H9 (cell line): ENCODE results near the gene MXRA7. TPM values are rescaled to one million over a fixed set of nuclear protein-coding genes. Genes with fewer than 3 reads are reported as not detected.

Experiments used
- DNase-seq: peaks from one replicate; pipeline ENCODE4 v3.0.0-alpha.2; 2017
- H2AFZ ChIP-seq: one replicate; pipeline ENCODE4 v1.6.1; 2013; ENCODE audit warnings: mild to moderate bottlenecking, low read length, control low read depth, moderate library complexity
- H2AK5ac ChIP-seq: 2 replicates; pipeline ENCODE4 v1.6.1; 2013; ENCODE audit warnings: low read length, control low read depth, mixed read lengths; ENCODE audit not compliant: insufficient read length
- H2BK120ac ChIP-seq: one replicate; pipeline ENCODE4 v1.6.1; 2013; ENCODE audit warnings: low read depth, mild to moderate bottlenecking, low read length, control low read depth, inconsistent platforms; ENCODE audit not compliant: poor library complexity, severe bottlenecking
- H2BK12ac ChIP-seq: 2 replicates; pipeline ENCODE4 v1.6.1; 2013; ENCODE audit warnings: low read length, control low read depth, mixed read lengths, low read depth; ENCODE audit not compliant: insufficient read length
- H2BK15ac ChIP-seq: 2 replicates; pipeline ENCODE4 v1.6.1; 2013; ENCODE audit warnings: low read depth, low read length, control low read depth
- H2BK20ac ChIP-seq: one replicate; pipeline ENCODE4 v1.6.1; 2013; ENCODE audit warnings: low read depth, mild to moderate bottlenecking, low read length, control low read depth, inconsistent platforms; ENCODE audit not compliant: poor library complexity, severe bottlenecking
- H2BK5ac ChIP-seq: 2 replicates; pipeline ENCODE4 v1.6.1; 2013; ENCODE audit warnings: low read length, control low read depth, mixed read lengths; ENCODE audit not compliant: insufficient read length
- H3K14ac ChIP-seq: 2 replicates; pipeline ENCODE4 v1.6.1; 2013; ENCODE audit warnings: low read length, control low read depth; ENCODE audit not compliant: insufficient read depth
- H3K18ac ChIP-seq: 2 replicates; pipeline ENCODE4 v1.6.1; 2013; ENCODE audit warnings: low read depth, mild to moderate bottlenecking, mixed read lengths, low read length, control low read depth; ENCODE audit not compliant: insufficient read length
- H3K23ac ChIP-seq: 2 replicates; pipeline ENCODE4 v1.6.1; 2013; ENCODE audit warnings: low read length, control low read depth, mixed read lengths, low read depth; ENCODE audit not compliant: insufficient read length
- H3K23me2 ChIP-seq: 2 replicates; pipeline ENCODE4 v1.6.1; 2013; ENCODE audit warnings: low read depth, mild to moderate bottlenecking, mixed read lengths, low read length, control low read depth; ENCODE audit not compliant: insufficient read length, poor library complexity, severe bottlenecking
- H3K27ac ChIP-seq: 2 replicates; pipeline ENCODE4 v1.5.1; 2013; ENCODE audit warnings: low read length, control low read depth, mixed read lengths, low read depth; ENCODE audit not compliant: insufficient read length
- H3K27me3 ChIP-seq: 2 replicates; pipeline ENCODE4 v1.6.1; 2013; ENCODE audit warnings: low read length, control low read depth, inconsistent platforms; ENCODE audit not compliant: insufficient read depth
- H3K4ac ChIP-seq: 2 replicates; pipeline ENCODE4 v1.6.1; 2013; ENCODE audit warnings: low read depth, mild to moderate bottlenecking, control low read depth, inconsistent platforms, low read length, moderate library complexity
- H3K4me1 ChIP-seq: 2 replicates; pipeline ENCODE4 v1.6.1; 2013; ENCODE audit warnings: low read length, control low read depth, inconsistent platforms; ENCODE audit not compliant: insufficient read depth
- H3K4me2 ChIP-seq: 2 replicates; pipeline ENCODE4 v1.6.1; 2013; ENCODE audit warnings: low read length, control low read depth, mixed read lengths; ENCODE audit not compliant: insufficient read length, insufficient read depth
- H3K56ac ChIP-seq: 2 replicates; pipeline ENCODE4 v1.6.1; 2013; ENCODE audit warnings: low read depth, mild to moderate bottlenecking, mixed read lengths, low read length, control low read depth; ENCODE audit not compliant: insufficient read length
- H3K79me1 ChIP-seq: 2 replicates; pipeline ENCODE4 v1.6.1; 2013; ENCODE audit warnings: low read depth, mild to moderate bottlenecking, moderate library complexity, low read length, control low read depth, inconsistent platforms; ENCODE audit not compliant: insufficient read depth, poor library complexity, severe bottlenecking
- H3K79me2 ChIP-seq: 2 replicates; pipeline ENCODE4 v1.6.1; 2013; ENCODE audit warnings: low read length, control low read depth, inconsistent platforms; ENCODE audit not compliant: insufficient read depth
- H3K9ac ChIP-seq: 2 replicates; pipeline ENCODE4 v1.6.1; 2013; ENCODE audit warnings: low read length, control low read depth, mixed read lengths; ENCODE audit not compliant: insufficient read length; ENCODE audit errors: extremely low read depth
- H3K9me3 ChIP-seq: one replicate; pipeline ENCODE4 v1.6.1; 2013; ENCODE audit warnings: low read depth, low read length, inconsistent platforms; ENCODE audit not compliant: control insufficient read depth
- H3T11ph ChIP-seq: one replicate; pipeline ENCODE4 v1.6.1; 2013; ENCODE audit warnings: mild to moderate bottlenecking, low read length, control low read depth, inconsistent platforms
- H4K20me1 ChIP-seq: one replicate; pipeline ENCODE4 v1.6.1; 2013; ENCODE audit not compliant: control insufficient read depth, insufficient read length, insufficient read depth
- H4K5ac ChIP-seq: 2 replicates; pipeline ENCODE4 v1.6.1; 2013; ENCODE audit warnings: low read depth, mild to moderate bottlenecking, mixed read lengths, low read length, control low read depth; ENCODE audit not compliant: insufficient read length
- H4K8ac ChIP-seq: replicated peaks from 2 replicates; pipeline ENCODE4 v1.6.1; 2013; ENCODE audit warnings: low read length, control low read depth, mixed read lengths, low read depth; ENCODE audit not compliant: insufficient read length
- H4K91ac ChIP-seq: 2 replicates; pipeline ENCODE4 v1.6.1; 2013; ENCODE audit warnings: low read depth, mild to moderate bottlenecking, moderate library complexity, mixed read lengths, low read length, control low read depth; ENCODE audit not compliant: insufficient read length
- H3K27ac Mint-ChIP-seq, 3 experiments: 2 replicates in 2 of 3; 3 replicates in 1 of 3; pipeline ENCODE4 v1.8.0; 2020 to 2021; ENCODE audit warnings: mixed read lengths in 3 of 3, mild to moderate bottlenecking in 1 of 3, moderate library complexity in 1 of 3
- H3K27me3 Mint-ChIP-seq: 2 replicates; pipeline ENCODE4 v1.8.0; 2021; ENCODE audit warnings: low read depth, mild to moderate bottlenecking, moderate library complexity, mixed read lengths
- H3K36me3 Mint-ChIP-seq, 3 experiments: 2 replicates in 2 of 3; 3 replicates in 1 of 3; pipeline ENCODE4 v1.8.0; 2020 to 2021; ENCODE audit warnings: low read depth in 3 of 3, mixed read lengths in 3 of 3; ENCODE audit not compliant: insufficient read depth in 1 of 3
- H3K4me1 Mint-ChIP-seq, 2 experiments: 2 replicates each; pipeline ENCODE4 v1.8.0; 2020; ENCODE audit warnings: mixed read lengths in 2 of 2
- H3K4me3 Mint-ChIP-seq, 2 experiments: 2 replicates in 1 of 2; 3 replicates in 1 of 2; pipeline ENCODE4 v1.8.0; 2020 to 2021; ENCODE audit warnings: mild to moderate bottlenecking in 2 of 2, mixed read lengths in 2 of 2, moderate library complexity in 1 of 2
- H3K9me3 Mint-ChIP-seq, 2 experiments: 2 replicates in 1 of 2; 3 replicates in 1 of 2; pipeline ENCODE4 v1.8.0; 2020; ENCODE audit warnings: mild to moderate bottlenecking in 2 of 2, mixed read lengths in 2 of 2, moderate library complexity in 1 of 2
- CTCF ChIP-seq: fragments of 200-600 bp; sonication (generic); conservative IDR thresholded peaks from 3 replicates; pipeline ENCODE4 v1.8.0; 2021; ENCODE audit warnings: antibody characterized with exemption, mild to moderate bottlenecking
- WGBS: extraction: QIAGEN DNeasy Blood & Tissue Kit; methylation state at CpG from one replicate; pipeline ENCODE4 v1.1.7; 2013; ENCODE audit warnings: missing lambda C conversion rate, low lambda C conversion rate, mixed read lengths; ENCODE audit not compliant: insufficient read length; ENCODE audit errors: extremely low coverage; 5-methylcytosine and 5-hydroxymethylcytosine counted together
- total RNA-seq: library from RNA; stranded (reverse); gene quantifications from 2 replicates; pipeline ENCODE4 v1.2.1, GENCODE V29; 2021

Gene MXRA7
- total RNA-seq, 1 experiment from 2014 or later, result 28.2 TPM

GRCh38 chr17:76683011-76683755 lies 27.6 kb downstream of the MXRA7 start:
- Histone ChIP-seq H4K8ac (no peak overlapping the region), H3K4me1 (peaks cover 3% of the 10 kb centered on the region; the same call in 1 of the 2 replicates), H3K79me1 (no peaks in the 10 kb centered on the region), H2BK120ac (no peak overlapping the region), H3K4me2 (no peak overlapping the region), H3T11ph (no peak overlapping the region), H3K14ac (no peak overlapping the region; the same call in 1 of the 2 replicates), H2BK20ac (no peak overlapping the region), H3K23ac (no peak overlapping the region), H3K23me2 (no peaks in the 10 kb centered on the region), H3K9ac (no peak overlapping the region), H3K56ac (no peak overlapping the region), H2BK15ac (no peak overlapping the region), H3K4ac (no peak overlapping the region), H4K91ac (no peak overlapping the region), H4K5ac (no peak overlapping the region), H3K79me2 (no peaks in the 10 kb centered on the region), H2BK12ac (no peak overlapping the region), H3K9me3 (no peaks in the 10 kb centered on the region), H2BK5ac (no peak overlapping the region), H2AK5ac (no peak overlapping the region), H3K27me3 (no peaks in the 10 kb centered on the region), H4K20me1 (no peaks in the 10 kb centered on the region), H3K18ac (no peak overlapping the region), H3K27ac (no peak overlapping the region), H2AFZ (no peak overlapping the region)
- Mint-ChIP-seq H3K4me1 (peaks cover 20 to 38% of the 10 kb centered on the region in 2 experiments), H3K36me3 (peaks cover 0 to 4% (median 0%) of the 10 kb centered on the region in 3 experiments; a peak in 1 of 7 replicates), H3K27me3 (no peaks in the 10 kb centered on the region), H3K4me3 (0 out of 5 replicates have a peak overlapping the region, but pooled peaks of 1 of the 2 experiments have one; percentile 2), H3K9me3 (no peaks in the 10 kb centered on the region; a peak in 1 of 5 replicates), H3K27ac (peak overlapping the region in 2 of 3 experiments; percentile 53 to 59; a peak in 3 of 7 replicates)
- no peak for DNase-seq
- WGBS, result 100% methylated on average over 2 of the region's 18 CpGs
- peak; percentile 66 for TF ChIP-seq CTCF
